GM18909 (cell line): Measurements from ENCODE around the gene PPP1R10.

Source experiments
- ATAC-seq: cut with Tn5 transposase; IDR thresholded peaks from one replicate; pipeline ENCODE4 v1.9.1; 2021; ENCODE audit warnings: mild to moderate bottlenecking; ENCODE audit not compliant: unreplicated experiment, poor library complexity

PPP1R10 gene

GRCh38 chr6:30562470-30563425 lies 54.3 kb downstream of the PPP1R10 start:
- no peak for ATAC-seq

- no peak for ATAC-seq
Observed at GRCh38 chr6:30560930-30561329, 56.1 kb downstream of the PPP1R10 start.

DNA sequence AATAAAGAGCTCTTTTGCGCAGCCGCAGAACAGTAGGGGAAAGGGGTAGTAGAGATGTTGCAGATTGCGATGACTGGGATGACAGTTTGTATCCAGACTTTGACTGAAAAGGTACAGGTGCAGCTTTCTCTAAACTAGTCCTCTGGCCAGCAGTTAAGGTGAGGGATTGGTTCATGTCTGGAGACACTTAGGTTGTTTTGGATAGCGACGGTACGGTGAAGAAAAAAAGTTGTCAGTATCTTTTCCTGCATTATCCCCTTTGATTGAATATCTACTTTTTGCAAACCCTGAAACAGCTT lies 59.4 kb downstream of the PPP1R10 start:
- ATAC-seq: no peak

DNA sequence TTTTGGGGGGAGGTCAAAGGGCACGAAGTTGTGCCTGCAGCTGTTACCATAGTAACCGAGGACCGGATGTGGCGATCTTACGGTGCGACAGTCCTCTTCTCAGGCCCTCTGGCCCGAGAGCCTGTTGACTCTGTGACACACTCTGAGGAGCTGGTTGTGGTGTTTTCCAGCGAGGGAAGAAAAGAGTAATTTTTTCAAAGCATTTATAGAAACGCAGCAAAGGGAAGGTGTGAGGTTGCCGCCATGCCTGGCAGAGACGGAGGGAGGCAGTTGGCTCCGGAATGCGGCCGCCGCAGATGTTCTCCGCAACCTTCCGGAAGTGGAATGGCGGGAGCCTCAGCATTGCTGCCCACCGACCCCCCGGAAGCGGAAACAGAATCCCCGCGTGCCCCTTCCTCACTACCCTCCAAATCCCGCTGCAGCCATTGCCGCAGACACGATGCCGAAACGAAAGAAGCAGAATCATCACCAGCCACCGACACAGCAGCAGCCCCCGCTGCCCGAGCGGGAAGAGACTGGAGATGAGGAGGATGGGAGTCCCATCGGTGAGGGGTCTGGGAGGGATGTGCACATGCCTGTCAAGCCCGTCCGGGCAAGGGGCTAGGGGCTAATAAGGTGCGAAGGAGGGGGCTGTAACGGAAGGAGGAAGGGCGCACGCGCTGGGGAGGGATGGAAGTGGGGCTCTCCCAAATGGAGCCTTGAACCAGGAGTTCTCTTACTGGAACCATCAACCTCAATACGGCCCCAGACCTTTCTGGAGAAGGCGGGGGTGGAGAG lies 59.9 kb downstream of the PPP1R10 start, which contains the start of gene PRR3:
Gene PRR3 (plus strand): TSS at position 390 of the 777 bp plus-strand sequence. CDS start 50 bp downstream, at position 440.
- ATAC-seq: peak; percentile 53

DNA sequence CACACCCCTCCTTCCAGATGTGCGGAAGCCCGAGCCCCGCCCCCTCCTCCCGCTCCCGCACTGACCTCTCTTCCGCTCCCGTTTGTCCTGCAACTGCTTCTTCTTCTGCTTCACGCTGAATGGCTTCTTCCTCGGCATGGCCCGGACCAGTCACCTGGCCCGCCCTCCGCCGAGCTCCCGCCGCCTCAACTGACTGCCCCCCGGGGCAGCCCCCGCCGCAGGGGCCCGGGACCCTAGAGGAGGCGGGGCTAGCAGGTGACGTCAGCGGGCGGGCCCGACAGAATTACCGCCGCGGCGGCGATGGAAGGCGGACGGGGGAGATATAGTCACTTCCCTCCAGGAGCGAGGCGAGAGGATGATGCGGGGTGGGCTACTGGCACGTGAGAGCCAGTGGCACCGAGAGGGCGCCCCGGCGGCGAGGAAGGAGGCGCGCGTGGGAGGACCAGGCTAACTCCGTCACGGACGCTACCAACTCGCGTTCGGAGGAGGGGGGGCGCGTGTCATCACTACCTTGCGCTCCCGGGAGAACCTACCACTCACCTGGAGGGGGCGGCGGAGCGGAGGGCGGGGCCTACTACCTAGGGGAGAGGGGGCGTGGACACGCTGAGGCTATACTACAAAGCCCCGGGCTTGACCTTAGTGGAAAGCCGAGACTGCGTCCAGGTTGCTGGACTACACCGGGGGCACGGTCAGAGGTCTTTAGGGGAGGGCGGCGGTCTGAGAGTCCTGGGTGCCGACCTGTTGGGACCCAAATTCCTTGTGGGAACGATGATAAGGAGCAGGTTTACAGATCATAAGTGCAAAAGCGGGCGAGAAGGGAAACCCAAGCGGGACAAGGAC lies 60.8 kb downstream of the PPP1R10 start, which contains the start of gene GNL1:
Gene GNL1 (minus strand): TSS at position 424 of the 840 bp plus-strand sequence. CDS start 286 bp downstream, at position 138.
- peak; percentile 84 for ATAC-seq

DNA sequence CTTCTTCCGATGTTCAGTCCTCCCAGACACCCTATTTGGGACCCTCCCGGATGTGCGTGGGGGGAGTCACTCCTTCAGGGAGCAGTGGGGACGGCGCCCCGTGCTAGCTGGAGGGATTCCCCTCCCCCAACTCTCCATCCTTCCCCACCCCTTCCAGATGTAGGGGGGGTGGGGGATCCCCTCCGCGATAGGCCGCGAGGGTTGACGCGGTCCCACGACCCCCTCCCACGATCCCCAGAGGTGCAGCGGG lies 61.3 kb downstream of the PPP1R10 start:
- ATAC-seq: no peak

DNA sequence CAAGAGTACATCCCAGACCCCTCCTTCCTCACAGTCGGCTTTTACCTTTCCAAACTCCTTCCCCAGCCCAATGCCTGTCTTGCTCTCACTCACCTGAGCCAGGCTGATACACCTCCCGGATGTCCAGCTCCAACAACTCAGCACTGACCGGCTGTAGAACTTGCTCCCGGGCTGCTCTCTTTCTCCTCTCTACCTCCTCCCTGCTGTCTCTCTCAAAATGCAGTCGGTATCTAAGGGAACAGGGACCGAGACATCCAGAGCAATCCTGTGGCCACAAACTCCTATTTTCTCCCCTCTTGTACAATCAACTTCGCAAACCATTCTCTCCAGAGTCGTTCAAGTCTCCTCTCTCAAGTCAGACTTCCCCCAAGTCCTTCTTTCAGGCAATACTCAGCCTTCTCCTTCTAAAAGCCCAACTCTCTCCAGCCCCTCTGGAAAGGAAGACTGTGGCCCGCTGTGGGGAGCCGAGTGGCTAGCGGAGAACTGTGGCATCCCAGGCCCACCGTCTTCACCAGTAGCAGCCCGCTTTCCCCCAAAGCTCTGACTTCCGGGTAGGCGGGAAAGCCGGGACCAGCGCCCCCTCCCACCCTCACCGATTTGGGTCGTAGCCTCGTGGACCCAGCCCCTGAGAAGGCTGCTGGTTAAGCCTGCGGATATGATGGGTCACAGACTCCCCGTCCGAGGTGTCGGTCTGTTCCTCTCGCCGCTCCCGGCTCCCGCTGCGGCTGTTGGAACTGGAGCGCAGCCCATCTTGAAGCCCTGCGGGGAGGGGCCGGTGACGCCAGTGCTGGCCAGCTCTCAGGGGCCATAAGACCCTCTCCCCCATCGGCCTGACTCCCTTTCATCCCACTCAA lies 61.9 kb downstream of the PPP1R10 start:
- no peak for ATAC-seq

GRCh38 chr6:30554404-30554803 lies 62.6 kb downstream of the PPP1R10 start:
- ATAC-seq: no peak
